HCT116 (cell line): ENCODE results near the gene ZNF493.

Experiments used
- CBX3 ChIP-seq: IDR thresholded peaks from 2 replicates; pipeline ENCODE4 v1.6.1; 2012; ENCODE audit warnings: low read depth
- EZH2 ChIP-seq: fragments of 200-600 bp; sonication (generic); IDR thresholded peaks from 2 replicates; pipeline ENCODE4 v1.6.1; 2017; ENCODE audit warnings: antibody characterized with exemption, mixed run types
- EZH2phosphoT487 ChIP-seq: fragments of 200-600 bp; IDR thresholded peaks from 2 replicates; pipeline ENCODE4 v1.6.1; 2018; ENCODE audit warnings: antibody characterized with exemption, borderline replicate concordance
- POLR2A ChIP-seq: IDR thresholded peaks from 2 replicates; pipeline ENCODE4 v1.7.0; 2011; ENCODE audit warnings: borderline replicate concordance; ENCODE audit not compliant: insufficient read depth, insufficient read length; ENCODE audit errors: extremely low read depth
- POLR2AphosphoS5 ChIP-seq: IDR thresholded peaks from 2 replicates; pipeline ENCODE4 v1.6.1; 2011; ENCODE audit warnings: mild to moderate bottlenecking, low read depth, low read length, moderate library complexity
- SIN3A ChIP-seq: IDR thresholded peaks from 2 replicates; pipeline ENCODE4 v1.6.1; 2012; ENCODE audit warnings: low read depth
- SP1 ChIP-seq: IDR thresholded peaks from 2 replicates; pipeline ENCODE4 v1.6.1; 2012; ENCODE audit warnings: low read depth
- SRF ChIP-seq: IDR thresholded peaks from 2 replicates; pipeline ENCODE4 v1.6.1; 2012; ENCODE audit warnings: low read depth
- ZFX ChIP-seq: fragments of 450-650 bp; IDR thresholded peaks from 2 replicates; pipeline ENCODE4 v1.6.1; 2017
- TF ChIP-seq, protein P1 (sequence below), 3 experiments: fragments of 200-600 bp in 1 of 3; sonication (generic) in 1 of 3; IDR thresholded peaks in 2 of 3; conservative IDR thresholded peaks in 1 of 3; 2 replicates each; pipeline ENCODE4 v1.5.1; 2012 to 2017; ENCODE audit warnings: low read depth in 2 of 3, low read length in 2 of 3, antibody characterized with exemption in 1 of 3, borderline replicate concordance in 1 of 3, control low read depth in 1 of 3, mild to moderate bottlenecking in 1 of 3, mixed read lengths in 1 of 3, mixed run types in 1 of 3, moderate library complexity in 1 of 3; ENCODE audit not compliant: insufficient read depth in 1 of 3
- TF ChIP-seq, protein P2 (sequence below): IDR thresholded peaks from 2 replicates; pipeline ENCODE4 v1.6.1; 2012
- TF ChIP-seq, protein P3 (sequence below): IDR thresholded peaks from 2 replicates; pipeline ENCODE4 v1.6.1; 2012; ENCODE audit warnings: low read depth

DNA sequence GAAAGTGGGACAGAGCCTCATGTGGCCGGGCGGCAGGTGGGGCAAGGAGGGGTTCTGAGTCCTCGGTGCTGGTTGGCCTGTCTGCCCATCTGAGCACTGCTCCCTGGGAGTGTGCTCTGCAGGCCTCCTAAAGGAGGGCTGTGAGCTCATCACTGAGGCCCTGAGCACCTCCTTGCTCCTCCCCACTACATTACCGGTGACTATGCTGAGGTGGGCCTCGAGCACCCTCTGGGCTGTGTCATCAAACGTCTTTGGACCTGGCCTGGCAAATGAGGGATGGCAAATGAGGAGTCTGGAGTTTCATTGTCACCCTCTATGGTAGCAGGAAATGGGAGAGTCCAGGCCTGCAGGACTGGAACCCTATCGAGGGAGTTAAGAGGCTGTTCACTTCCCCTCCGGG is 69.7 kb downstream of the ZNF493 start:
- no peak for TF ChIP-seq EZH2
- TF ChIP-seq, protein P1, sequence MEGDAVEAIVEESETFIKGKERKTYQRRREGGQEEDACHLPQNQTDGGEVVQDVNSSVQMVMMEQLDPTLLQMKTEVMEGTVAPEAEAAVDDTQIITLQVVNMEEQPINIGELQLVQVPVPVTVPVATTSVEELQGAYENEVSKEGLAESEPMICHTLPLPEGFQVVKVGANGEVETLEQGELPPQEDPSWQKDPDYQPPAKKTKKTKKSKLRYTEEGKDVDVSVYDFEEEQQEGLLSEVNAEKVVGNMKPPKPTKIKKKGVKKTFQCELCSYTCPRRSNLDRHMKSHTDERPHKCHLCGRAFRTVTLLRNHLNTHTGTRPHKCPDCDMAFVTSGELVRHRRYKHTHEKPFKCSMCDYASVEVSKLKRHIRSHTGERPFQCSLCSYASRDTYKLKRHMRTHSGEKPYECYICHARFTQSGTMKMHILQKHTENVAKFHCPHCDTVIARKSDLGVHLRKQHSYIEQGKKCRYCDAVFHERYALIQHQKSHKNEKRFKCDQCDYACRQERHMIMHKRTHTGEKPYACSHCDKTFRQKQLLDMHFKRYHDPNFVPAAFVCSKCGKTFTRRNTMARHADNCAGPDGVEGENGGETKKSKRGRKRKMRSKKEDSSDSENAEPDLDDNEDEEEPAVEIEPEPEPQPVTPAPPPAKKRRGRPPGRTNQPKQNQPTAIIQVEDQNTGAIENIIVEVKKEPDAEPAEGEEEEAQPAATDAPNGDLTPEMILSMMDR (IDR thresholded peaks at IDR 0.05 in 2 of 3, conservative IDR thresholded peaks at IDR 0.05 in 1 of 3; ENCODE audit: borderline replicate concordance in 1 of 3, insufficient read depth in 1 of 3, low read depth in 2 of 3, low read length in 2 of 3), result no peak
- TF ChIP-seq, protein P2, sequence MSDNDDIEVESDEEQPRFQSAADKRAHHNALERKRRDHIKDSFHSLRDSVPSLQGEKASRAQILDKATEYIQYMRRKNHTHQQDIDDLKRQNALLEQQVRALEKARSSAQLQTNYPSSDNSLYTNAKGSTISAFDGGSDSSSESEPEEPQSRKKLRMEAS, result no peak
- TF ChIP-seq SRF, result no peak
- TF ChIP-seq SP1, result no peak
- no peak for TF ChIP-seq SIN3A
- no peak for TF ChIP-seq ZFX
- no peak for TF ChIP-seq POLR2AphosphoS5
- TF ChIP-seq EZH2phosphoT487, result no peak
- TF ChIP-seq, protein P3, sequence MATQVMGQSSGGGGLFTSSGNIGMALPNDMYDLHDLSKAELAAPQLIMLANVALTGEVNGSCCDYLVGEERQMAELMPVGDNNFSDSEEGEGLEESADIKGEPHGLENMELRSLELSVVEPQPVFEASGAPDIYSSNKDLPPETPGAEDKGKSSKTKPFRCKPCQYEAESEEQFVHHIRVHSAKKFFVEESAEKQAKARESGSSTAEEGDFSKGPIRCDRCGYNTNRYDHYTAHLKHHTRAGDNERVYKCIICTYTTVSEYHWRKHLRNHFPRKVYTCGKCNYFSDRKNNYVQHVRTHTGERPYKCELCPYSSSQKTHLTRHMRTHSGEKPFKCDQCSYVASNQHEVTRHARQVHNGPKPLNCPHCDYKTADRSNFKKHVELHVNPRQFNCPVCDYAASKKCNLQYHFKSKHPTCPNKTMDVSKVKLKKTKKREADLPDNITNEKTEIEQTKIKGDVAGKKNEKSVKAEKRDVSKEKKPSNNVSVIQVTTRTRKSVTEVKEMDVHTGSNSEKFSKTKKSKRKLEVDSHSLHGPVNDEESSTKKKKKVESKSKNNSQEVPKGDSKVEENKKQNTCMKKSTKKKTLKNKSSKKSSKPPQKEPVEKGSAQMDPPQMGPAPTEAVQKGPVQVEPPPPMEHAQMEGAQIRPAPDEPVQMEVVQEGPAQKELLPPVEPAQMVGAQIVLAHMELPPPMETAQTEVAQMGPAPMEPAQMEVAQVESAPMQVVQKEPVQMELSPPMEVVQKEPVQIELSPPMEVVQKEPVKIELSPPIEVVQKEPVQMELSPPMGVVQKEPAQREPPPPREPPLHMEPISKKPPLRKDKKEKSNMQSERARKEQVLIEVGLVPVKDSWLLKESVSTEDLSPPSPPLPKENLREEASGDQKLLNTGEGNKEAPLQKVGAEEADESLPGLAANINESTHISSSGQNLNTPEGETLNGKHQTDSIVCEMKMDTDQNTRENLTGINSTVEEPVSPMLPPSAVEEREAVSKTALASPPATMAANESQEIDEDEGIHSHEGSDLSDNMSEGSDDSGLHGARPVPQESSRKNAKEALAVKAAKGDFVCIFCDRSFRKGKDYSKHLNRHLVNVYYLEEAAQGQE, result no peak
- TF ChIP-seq POLR2A, result no peak
- no peak for TF ChIP-seq CBX3
